IMR-90 (cell line): ENCODE results near the gene HDDC2. TPM values are rescaled to one million over a fixed set of nuclear protein-coding genes. Genes with fewer than 3 reads are reported as not detected.

Experiments used
- ATAC-seq: fragments of 200-7000 bp; cut with Tn5 transposase; 2 replicates; pipeline ENCODE4 v1.9.1; 2020; ENCODE audit warnings: low read depth, mild to moderate bottlenecking, moderate library complexity
- BruUV-seq: library from RNA; stranded (reverse); fragments of 400-500 nt; replicated peaks from 2 replicates; lab custom pipeline; 2021; lab: Mats Ljungman, UMichigan
- CTCF ChIA-PET: fragments of 300-600 bp; formaldehyde crosslinking; extraction: SDS; loops from one replicate; lab custom pipeline; 2021; ENCODE audit warnings: antibody characterized with exemption; lab: Yijun Ruan, JAX
- POLR2A ChIA-PET: fragments of 300-600 bp; sonication (Branson Sonifier 250); formaldehyde crosslinking; loops from one replicate; lab custom pipeline; 2022; ENCODE audit warnings: antibody characterized with exemption; ENCODE audit not compliant: unreplicated experiment; lab: Charles Lee
- DNase-seq: peaks from one replicate; pipeline ENCODE4 v3.0.0; 2013
- H2AFZ ChIP-seq: replicated peaks from 2 replicates; pipeline ENCODE3; 2013; ENCODE audit warnings: low read length, mild to moderate bottlenecking; ENCODE audit not compliant: poor library complexity
- H2AK5ac ChIP-seq: 2 replicates; pipeline ENCODE4 v1.6.1; 2013; ENCODE audit warnings: low read depth, low read length, inconsistent platforms
- H2AK9ac ChIP-seq: replicated peaks from 2 replicates; pipeline ENCODE3; 2013; ENCODE audit warnings: mild to moderate bottlenecking, low read depth, low read length, moderate library complexity; ENCODE audit not compliant: poor library complexity
- H2BK120ac ChIP-seq: 2 replicates; pipeline ENCODE4 v1.6.1; 2013; ENCODE audit warnings: low read depth, low read length, inconsistent platforms
- H2BK15ac ChIP-seq: 3 replicates; pipeline ENCODE4 v1.6.1; 2013; ENCODE audit warnings: low read depth, low read length, inconsistent platforms
- H2BK20ac ChIP-seq: 2 replicates; pipeline ENCODE4 v1.6.1; 2013; ENCODE audit warnings: low read depth, mild to moderate bottlenecking, inconsistent platforms, low read length, moderate library complexity
- H2BK5ac ChIP-seq: 2 replicates; pipeline ENCODE4 v1.6.1; 2013; ENCODE audit warnings: mild to moderate bottlenecking, low read depth, low read length, inconsistent platforms; ENCODE audit not compliant: poor library complexity, severe bottlenecking
- H3K14ac ChIP-seq: replicated peaks from 2 replicates; pipeline ENCODE4 v1.6.1; 2013; ENCODE audit warnings: low read depth, low read length, inconsistent platforms
- H3K18ac ChIP-seq: 2 replicates; pipeline ENCODE4 v1.6.1; 2013; ENCODE audit warnings: low read depth, low read length, control low read depth
- H3K23ac ChIP-seq: 2 replicates; pipeline ENCODE4 v1.6.1; 2013; ENCODE audit warnings: low read depth, low read length, inconsistent platforms
- H3K27ac ChIP-seq: 2 replicates; pipeline ENCODE4 v1.5.1; 2013; ENCODE audit warnings: mild to moderate bottlenecking, control low read depth, low read length; ENCODE audit not compliant: insufficient read depth
- H3K27me3 ChIP-seq: 2 replicates; pipeline ENCODE4 v1.6.1; 2013; ENCODE audit warnings: low read length; ENCODE audit not compliant: control insufficient read depth, insufficient read depth
- H3K36me3 ChIP-seq: 2 replicates; pipeline ENCODE4 v1.6.1; 2013; ENCODE audit warnings: low read length, mixed read lengths; ENCODE audit not compliant: control insufficient read depth, insufficient read depth
- H3K4ac ChIP-seq: 2 replicates; pipeline ENCODE4 v1.6.1; 2013; ENCODE audit warnings: low read depth, low read length, inconsistent platforms
- H3K4me1 ChIP-seq: 2 replicates; pipeline ENCODE4 v1.6.1; 2013; ENCODE audit warnings: low read length, mixed read lengths; ENCODE audit not compliant: control insufficient read depth, insufficient read depth
- H3K4me2 ChIP-seq: 2 replicates; pipeline ENCODE4 v1.6.1; 2013; ENCODE audit warnings: low read depth, mild to moderate bottlenecking, control low read depth, low read length, moderate library complexity
- H3K4me3 ChIP-seq: 2 replicates; pipeline ENCODE4 v1.5.1; 2013; ENCODE audit warnings: low read depth, mild to moderate bottlenecking, control low read depth, low read length, moderate library complexity; ENCODE audit not compliant: insufficient read depth
- H3K56ac ChIP-seq: 2 replicates; pipeline ENCODE4 v1.6.1; 2013; ENCODE audit warnings: low read length, inconsistent platforms; ENCODE audit not compliant: insufficient read depth; ENCODE audit errors: extremely low read depth
- H3K79me1 ChIP-seq, 2 experiments: 2 replicates each; pipeline ENCODE4 v1.6.1; 2013; ENCODE audit warnings: low read length in 2 of 2, inconsistent platforms in 1 of 2, low read depth in 1 of 2
- H3K9ac ChIP-seq: 2 replicates; pipeline ENCODE4 v1.6.1; 2013; ENCODE audit warnings: low read depth, low read length, control low read depth
- H3K9me1 ChIP-seq: 2 replicates; pipeline ENCODE4 v1.6.1; 2013; ENCODE audit warnings: low read length, inconsistent platforms; ENCODE audit not compliant: insufficient read depth
- H3K9me3 ChIP-seq: 2 replicates; pipeline ENCODE4 v1.6.1; 2013; ENCODE audit warnings: low read length; ENCODE audit not compliant: control insufficient read depth, insufficient read depth
- H4K20me1 ChIP-seq: 2 replicates; pipeline ENCODE4 v1.6.1; 2013; ENCODE audit warnings: low read length, inconsistent platforms; ENCODE audit not compliant: insufficient read depth
- H4K5ac ChIP-seq: 2 replicates; pipeline ENCODE4 v1.6.1; 2013; ENCODE audit warnings: mild to moderate bottlenecking, low read depth, low read length, control low read depth
- H4K8ac ChIP-seq, 2 experiments: 2 replicates each; pipeline ENCODE4 v1.6.1; 2013; ENCODE audit warnings: low read depth in 2 of 2, low read length in 2 of 2, control low read depth in 1 of 2, inconsistent platforms in 1 of 2
- H4K91ac ChIP-seq: 2 replicates; pipeline ENCODE4 v1.6.1; 2013; ENCODE audit warnings: low read depth, low read length, inconsistent platforms; ENCODE audit not compliant: insufficient read depth
- MAFK ChIP-seq: IDR thresholded peaks from 2 replicates; pipeline ENCODE4 v1.6.1; 2012; ENCODE audit warnings: low read depth, low read length, improper control_type of control experiment
- MAZ ChIP-seq: IDR thresholded peaks from 2 replicates; pipeline ENCODE4 v1.6.1; 2012; ENCODE audit warnings: low read depth, mild to moderate bottlenecking, low read length, improper control_type of control experiment, moderate library complexity, borderline replicate concordance
- WGBS, 2 experiments: methylation state at CpG; one replicate each; pipeline versions ENCODE4 v1.1.5 to v1.1.7; 2013; ENCODE audit warnings: missing lambda C conversion rate in 2 of 2; ENCODE audit not compliant: insufficient read length in 1 of 2; ENCODE audit errors: extremely low coverage in 2 of 2; 5-methylcytosine and 5-hydroxymethylcytosine counted together
- dilution Hi-C: fragments of 300-500 bp; cut with HindIII; formaldehyde crosslinking; loops from one replicate; pipeline ENCODE4 v1.14.3; 2018; ENCODE audit warnings: low sequenced_read_pairs; ENCODE audit not compliant: unreplicated experiment
- in situ Hi-C: fragments of 300-500 bp; cut with MboI; formaldehyde crosslinking; loops from 3 replicates; pipeline ENCODE4 v1.14.3; 2019; ENCODE audit warnings: low sequenced_read_pairs, inconsistent platforms, mixed read lengths
- intact Hi-C: fragments of 100-400 bp; cut with micrococcal nuclease; formaldehyde crosslinking; loops from 2 replicates; pipeline ENCODE4 v1.10.0; 2022
- polyA plus RNA-seq, 3 experiments: library from polyadenylated mRNA; depleted of rRNA; stranded (reverse); fragments of >200 nt; gene quantifications; 2 replicates each; pipeline ENCODE4 v1.2.3, GENCODE V29; 2012; ENCODE audit warnings: low replicate concordance in 1 of 3
- total RNA-seq: library from RNA; depleted of rRNA; stranded (reverse); fragments of >200 nt; gene quantifications from 2 replicates; pipeline ENCODE4 v1.2.3, GENCODE V29; 2012

HDDC2 gene
- total and polyA plus RNA-seq, 2 of the 4 experiments (the other 2 are of a cell fraction): 40.9 to 68.6 TPM

- peaks cover 8% of the 10 kb centered on the region for H3K4me1 ChIP-seq
- no peak overlapping the region for H3K4me3 ChIP-seq
- H3K14ac ChIP-seq: no peak overlapping the region
- BruUV-seq: no TSS peak
- H3K18ac ChIP-seq: no peak overlapping the region
- no peak overlapping the region for H2BK15ac ChIP-seq
- H4K5ac ChIP-seq: no peak overlapping the region
- H3K36me3 ChIP-seq: no peaks in the 10 kb centered on the region
- TF ChIP-seq MAFK (no peak), MAZ (no peak)
- no peak overlapping the region for H4K8ac ChIP-seq
- H3K27me3 ChIP-seq: no peaks in the 10 kb centered on the region
- no peaks in the 10 kb centered on the region; the same call in 1 of the 2 replicates for H3K9me3 ChIP-seq
- no peak overlapping the region for H2BK5ac ChIP-seq
- H4K20me1 ChIP-seq: no peaks in the 10 kb centered on the region
- dilution Hi-C loops: no loop called here
- no peak overlapping the region for H3K4me2 ChIP-seq
- in situ Hi-C loops: no loop called here
- H3K9me1 ChIP-seq: 0 out of 2 replicates have a peak, but pooled peaks cover 2% of the 10 kb centered on the region
- H3K27ac ChIP-seq: no peak overlapping the region
- WGBS, 2 experiments: no CpG with 5 or more reads among the region's 7 CpGs
- no peak overlapping the region for H3K23ac ChIP-seq
- no peak overlapping the region for H4K91ac ChIP-seq
- no peak overlapping the region for H3K4ac ChIP-seq
- ATAC-seq (no peak), DNase-seq (no peak)
- POLR2A ChIA-PET: no interaction called here
- H2AK5ac ChIP-seq: peak overlapping the region; percentile 5; the same call in 1 of the 2 replicates
- no peak overlapping the region for H2AFZ ChIP-seq
- intact Hi-C loops: no loop called here
- H2BK120ac ChIP-seq: no peak overlapping the region
- no peak overlapping the region for H3K9ac ChIP-seq
- no peak overlapping the region for H2AK9ac ChIP-seq
- no peak overlapping the region for H2BK20ac ChIP-seq
- H3K79me1 ChIP-seq: no peaks in the 10 kb centered on the region
- CTCF ChIA-PET: interaction anchor here (0.6 to 1.2 kb wide), 3 partner anchors 10 to 771 kb away, joined by 3 read pairs; no protein-coding TSS in a partner anchor
- H3K56ac ChIP-seq: no peak overlapping the region
Measured at GRCh38 chr6:125248136-125248535, 53.6 kb downstream of the HDDC2 start.
